ENCODE data around the gene PXDC1.

DNA sequence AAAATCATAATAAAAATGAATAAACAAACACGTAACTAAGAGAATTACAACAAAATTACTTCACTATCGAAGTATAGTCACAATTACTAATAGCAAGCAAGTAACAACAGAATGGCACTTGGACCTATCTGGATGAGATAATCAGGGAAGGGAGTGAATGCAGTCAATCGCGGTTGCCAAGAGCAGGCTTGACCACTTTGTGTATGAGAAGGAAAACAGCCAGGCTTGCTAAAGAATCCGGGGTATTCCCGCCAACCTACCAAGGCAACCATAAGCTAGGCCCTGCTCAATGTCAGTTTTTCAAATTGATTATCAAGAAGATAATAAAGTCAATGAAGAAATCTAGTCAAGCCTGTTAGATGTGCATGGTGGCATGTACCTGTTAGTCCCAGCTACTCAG lies 39.7 kb downstream of the PXDC1 start:
- TF ChIP-seq SIN3A (IDR thresholded peaks at IDR 0.05; ENCODE audit: borderline replicate concordance, insufficient read depth, low read length) (no peak), POLR2AphosphoS5 (IDR thresholded peaks at IDR 0.05; ENCODE audit: low read depth, low read length) (no peak)
- TF ChIP-seq, protein P1, sequence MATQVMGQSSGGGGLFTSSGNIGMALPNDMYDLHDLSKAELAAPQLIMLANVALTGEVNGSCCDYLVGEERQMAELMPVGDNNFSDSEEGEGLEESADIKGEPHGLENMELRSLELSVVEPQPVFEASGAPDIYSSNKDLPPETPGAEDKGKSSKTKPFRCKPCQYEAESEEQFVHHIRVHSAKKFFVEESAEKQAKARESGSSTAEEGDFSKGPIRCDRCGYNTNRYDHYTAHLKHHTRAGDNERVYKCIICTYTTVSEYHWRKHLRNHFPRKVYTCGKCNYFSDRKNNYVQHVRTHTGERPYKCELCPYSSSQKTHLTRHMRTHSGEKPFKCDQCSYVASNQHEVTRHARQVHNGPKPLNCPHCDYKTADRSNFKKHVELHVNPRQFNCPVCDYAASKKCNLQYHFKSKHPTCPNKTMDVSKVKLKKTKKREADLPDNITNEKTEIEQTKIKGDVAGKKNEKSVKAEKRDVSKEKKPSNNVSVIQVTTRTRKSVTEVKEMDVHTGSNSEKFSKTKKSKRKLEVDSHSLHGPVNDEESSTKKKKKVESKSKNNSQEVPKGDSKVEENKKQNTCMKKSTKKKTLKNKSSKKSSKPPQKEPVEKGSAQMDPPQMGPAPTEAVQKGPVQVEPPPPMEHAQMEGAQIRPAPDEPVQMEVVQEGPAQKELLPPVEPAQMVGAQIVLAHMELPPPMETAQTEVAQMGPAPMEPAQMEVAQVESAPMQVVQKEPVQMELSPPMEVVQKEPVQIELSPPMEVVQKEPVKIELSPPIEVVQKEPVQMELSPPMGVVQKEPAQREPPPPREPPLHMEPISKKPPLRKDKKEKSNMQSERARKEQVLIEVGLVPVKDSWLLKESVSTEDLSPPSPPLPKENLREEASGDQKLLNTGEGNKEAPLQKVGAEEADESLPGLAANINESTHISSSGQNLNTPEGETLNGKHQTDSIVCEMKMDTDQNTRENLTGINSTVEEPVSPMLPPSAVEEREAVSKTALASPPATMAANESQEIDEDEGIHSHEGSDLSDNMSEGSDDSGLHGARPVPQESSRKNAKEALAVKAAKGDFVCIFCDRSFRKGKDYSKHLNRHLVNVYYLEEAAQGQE (IDR thresholded peaks at IDR 0.05; ENCODE audit: insufficient read depth in 1 of 2, low read depth in 2 of 2, low read length in 2 of 2): no peak

Measured in PFSK-1 (cell line).